Renal cortical epithelial cell (primary cell): ENCODE data around the gene PUS3. TPM values are rescaled to one million over a fixed set of nuclear protein-coding genes. Genes with fewer than 3 reads are reported as not detected.
A peak's percentile ranks its signal among the peaks of the same experiment; 100 is the strongest.

Source experiments
- DNase-seq: peaks from one replicate; pipeline ENCODE4 v3.0.0-alpha.2; 2011; ENCODE audit warnings: low read depth
- total RNA-seq: library from RNA; depleted of rRNA; stranded (reverse); fragments of >200 nt; gene quantifications from 2 replicates; pipeline ENCODE4 v1.2.3, GENCODE V29; 2014

The PUS3 gene
- total RNA-seq, 1 donor from 2014 or later: 23.4 TPM

GRCh38 chr11:125941267-125941618 lies 38.2 kb upstream of the PUS3 start:
- DNase-seq: no peak

GRCh38 chr11:125940145-125940544 lies 37.1 kb upstream of the PUS3 start:
- DNase-seq: no peak

- DNase-seq: no peak
Measured at GRCh38 chr11:125939081-125939521, 36.1 kb upstream of the PUS3 start.

GRCh38 chr11:125938418-125938817 lies 35.4 kb upstream of the PUS3 start:
- DNase-seq: no peak

GRCh38 chr11:125935618-125936199 lies 32.7 kb upstream of the PUS3 start:
- DNase-seq: no peak

- DNase-seq: no peak
Measured at GRCh38 chr11:125935056-125935455, 32.0 kb upstream of the PUS3 start.

- DNase-seq: no peak
Measured at GRCh38 chr11:125934473-125934872, 31.5 kb upstream of the PUS3 start.

- no peak for DNase-seq
Measured at GRCh38 chr11:125933030-125933813, 30.2 kb upstream of the PUS3 start.

GRCh38 chr11:125932301-125932700 lies 29.3 kb upstream of the PUS3 start:
- no peak for DNase-seq

GRCh38 chr11:125931668-125932067 lies 28.7 kb upstream of the PUS3 start:
- no peak for DNase-seq

GRCh38 chr11:125931116-125931515 lies 28.1 kb upstream of the PUS3 start:
- DNase-seq: no peak

GRCh38 chr11:125930076-125930450 lies 27.1 kb upstream of the PUS3 start:
- no peak for DNase-seq

GRCh38 chr11:125929445-125930075 lies 26.6 kb upstream of the PUS3 start:
- DNase-seq: no peak

GRCh38 chr11:125926682-125927081 lies 23.7 kb upstream of the PUS3 start:
- DNase-seq: no peak

GRCh38 chr11:125925804-125926203 lies 22.8 kb upstream of the PUS3 start:
- DNase-seq: no peak

GRCh38 chr11:125925247-125925740 lies 22.3 kb upstream of the PUS3 start:
- no peak for DNase-seq

- no peak for DNase-seq
Measured at GRCh38 chr11:125924384-125925007, 21.5 kb upstream of the PUS3 start.

GRCh38 chr11:125923633-125924032 lies 20.6 kb upstream of the PUS3 start:
- no peak for DNase-seq

GRCh38 chr11:125923012-125923579 lies 20.1 kb upstream of the PUS3 start:
- DNase-seq: peak; percentile 67

GRCh38 chr11:125922156-125922555 lies 19.1 kb upstream of the PUS3 start:
- no peak for DNase-seq

- DNase-seq: no peak
Measured at GRCh38 chr11:125921042-125921441, 18.0 kb upstream of the PUS3 start.

- no peak for DNase-seq
Measured at GRCh38 chr11:125918140-125918840, 15.3 kb upstream of the PUS3 start.
